Keratinocyte (primary cell): ENCODE data around the gene CBFA2T3. TPM values are rescaled to one million over a fixed set of nuclear protein-coding genes. Genes with fewer than 3 reads are reported as not detected.

Experiments
- DNase-seq: peaks from one replicate; pipeline ENCODE4 v3.0.0-alpha.2; 2011; ENCODE audit warnings: low read depth, missing footprints, low spot score
- FAIRE-seq: peaks from 2 replicates; lab custom pipeline; 2011; peaks lifted over from hg19 to GRCh38; lab: Jason Lieb, UNC
- H2AFZ ChIP-seq: 2 replicates; pipeline ENCODE4 v1.6.0; 2012; ENCODE audit warnings: low read length, control low read depth, inconsistent platforms; ENCODE audit not compliant: control insufficient read depth
- H3K27ac ChIP-seq: 2 replicates; pipeline ENCODE4 v1.5.1; 2011; ENCODE audit warnings: low read length; ENCODE audit not compliant: control insufficient read depth, insufficient read depth
- H3K27me3 ChIP-seq: 3 replicates; pipeline ENCODE4 v1.6.0; 2011; ENCODE audit warnings: low read length; ENCODE audit not compliant: control insufficient read depth, insufficient read depth; ENCODE audit errors: extremely low read depth
- H3K36me3 ChIP-seq, 2 experiments: 2 replicates in 1 of 2; 3 replicates in 1 of 2; pipeline ENCODE4 v1.5.1; 2011; ENCODE audit warnings: low read length in 2 of 2, mild to moderate bottlenecking in 1 of 2; ENCODE audit not compliant: control insufficient read depth in 2 of 2, insufficient read depth in 2 of 2; ENCODE audit errors: extremely low read depth in 1 of 2
- H3K4me1 ChIP-seq: 3 replicates; pipeline ENCODE4 v1.5.1; 2011; ENCODE audit warnings: low read length; ENCODE audit not compliant: control insufficient read depth, insufficient read depth; ENCODE audit errors: extremely low read depth
- H3K4me2 ChIP-seq: 3 replicates; pipeline ENCODE4 v1.6.0; 2011; ENCODE audit warnings: low read depth, low read length; ENCODE audit not compliant: control insufficient read depth, insufficient read depth; ENCODE audit errors: extremely low read depth
- H3K4me3 ChIP-seq, 3 experiments: fragments of 200-600 bp in 1 of 3; sonication (generic) in 1 of 3; 2 replicates in 2 of 3; 3 replicates in 1 of 3; pipeline ENCODE4 v1.5.1; 2011 to 2016; ENCODE audit warnings: low read length in 3 of 3, mild to moderate bottlenecking in 3 of 3, control low read depth in 2 of 3, inconsistent platforms in 1 of 3, low read depth in 1 of 3, mixed read lengths in 1 of 3, mixed run types in 1 of 3, moderate library complexity in 1 of 3; ENCODE audit not compliant: control insufficient read depth in 2 of 3, insufficient read depth in 2 of 3; ENCODE audit errors: extremely low read depth in 1 of 3
- H3K79me2 ChIP-seq: 2 replicates; pipeline ENCODE4 v1.6.0; 2012; ENCODE audit warnings: low read length; ENCODE audit not compliant: control insufficient read depth, insufficient read depth
- H3K9ac ChIP-seq: 3 replicates; pipeline ENCODE4 v1.6.0; 2011; ENCODE audit warnings: low read length; ENCODE audit not compliant: control insufficient read depth, insufficient read depth; ENCODE audit errors: extremely low read depth
- H3K9me1 ChIP-seq: 3 replicates; pipeline ENCODE4 v1.6.0; 2011; ENCODE audit warnings: low read length; ENCODE audit not compliant: control insufficient read depth, insufficient read depth; ENCODE audit errors: extremely low read depth
- H3K9me3 ChIP-seq: 2 replicates; pipeline ENCODE4 v1.5.1; 2012; ENCODE audit warnings: low read depth, low read length; ENCODE audit not compliant: control insufficient read depth
- H4K20me1 ChIP-seq: 3 replicates; pipeline ENCODE4 v1.6.0; 2011; ENCODE audit warnings: low read length; ENCODE audit not compliant: control insufficient read depth, insufficient read depth; ENCODE audit errors: extremely low read depth
- EZH2 ChIP-seq: IDR thresholded peaks from one replicate; pipeline ENCODE4 v1.6.1; 2012; ENCODE audit warnings: inconsistent platforms, mild to moderate bottlenecking, low read length, moderate library complexity
- dilution Hi-C: fragments of 300-500 bp; cut with MboI; formaldehyde crosslinking; loops from one replicate; pipeline ENCODE4 v1.7.0; 2020; ENCODE audit warnings: low sequenced_read_pairs; ENCODE audit not compliant: extremely low pct_ligation_motif_present
- polyA plus RNA-seq, 5 experiments: library from polyadenylated mRNA; depleted of rRNA in 3 of 5; stranded (reverse) in 3 of 5; stranded (forward) in 1 of 5; unstranded in 1 of 5; fragments of >200 nt; gene quantifications; 1 replicate in 1 of 5; 2 replicates in 3 of 5; 3 replicates in 1 of 5; pipeline versions ENCODE4 v1.2.1 to v1.2.3, GENCODE V29; 2011 to 2012; ENCODE audit warnings: missing spikeins in 2 of 5, low read depth in 1 of 5, low replicate concordance in 1 of 5
- TF ChIP-seq, protein P1 (sequence below), 3 experiments: IDR thresholded peaks in 1 of 3; conservative IDR thresholded peaks in 1 of 3; optimal IDR thresholded peaks in 1 of 3; 2 replicates in 2 of 3; 3 replicates in 1 of 3; pipeline versions ENCODE3 to v1.5.1; 2011; ENCODE audit warnings: low read length in 3 of 3, mild to moderate bottlenecking in 3 of 3, moderate library complexity in 2 of 3, control low read depth in 1 of 3, inconsistent platforms in 1 of 3; ENCODE audit not compliant: insufficient read depth in 2 of 3; ENCODE audit errors: extremely low read depth in 1 of 3

CBFA2T3 gene
- polyA plus RNA-seq, 1 donor (not counting 4 experiments of a cell fraction or from before 2014, with no cell fraction given): 0.08 TPM

DNA sequence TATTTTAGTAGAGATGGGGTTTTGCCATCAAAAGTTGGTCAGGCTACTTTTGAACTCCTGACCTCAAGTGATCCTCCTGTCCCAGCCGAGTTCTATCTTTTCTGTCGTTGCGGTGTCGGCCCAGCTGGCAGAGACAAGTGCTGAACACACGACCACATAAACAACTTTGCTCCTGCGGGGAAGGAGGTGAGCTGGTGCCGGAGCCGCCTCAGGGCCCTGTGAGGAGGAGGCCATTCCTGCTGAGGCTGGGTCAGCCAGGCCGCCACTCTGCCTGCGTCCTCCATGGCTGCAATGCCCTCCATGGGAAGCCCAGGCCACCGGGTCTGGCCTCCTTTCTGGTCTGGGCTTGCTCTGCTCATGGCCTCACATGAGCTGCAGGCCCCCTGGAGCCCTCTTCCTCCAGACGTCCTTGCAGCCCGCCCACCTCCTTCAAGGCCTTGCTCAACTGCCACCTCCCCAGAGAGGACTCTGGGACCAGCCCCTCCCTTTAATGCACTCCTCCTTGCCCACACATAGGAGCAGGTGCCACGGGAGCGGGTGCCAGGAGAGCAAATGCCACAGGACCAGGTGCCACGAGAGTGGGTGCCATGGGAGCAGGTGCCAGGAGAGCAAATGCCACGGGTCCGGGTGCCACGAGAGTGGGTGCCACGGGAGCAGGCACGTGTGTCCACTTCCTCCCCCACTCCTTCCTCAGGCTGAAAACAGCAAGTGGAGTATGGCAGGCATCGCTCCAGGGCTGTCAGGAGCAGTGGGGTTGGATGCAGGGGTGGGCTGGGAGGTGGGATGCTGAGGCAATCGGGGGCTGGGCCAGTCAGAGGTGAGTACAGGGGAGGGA lies 28.4 kb upstream of the CBFA2T3 start:
- Histone ChIP-seq H3K4me3 (no peak overlapping the region), H2AFZ (no peak overlapping the region), H3K36me3 (no peaks in the 10 kb centered on the region), H3K4me1 (no peaks in the 10 kb centered on the region), H3K79me2 (no peaks in the 10 kb centered on the region), H3K27me3 (peaks cover 18% of the 10 kb centered on the region), H3K9ac (no peak overlapping the region), H3K9me3 (no peaks in the 10 kb centered on the region), H4K20me1 (no peaks in the 10 kb centered on the region), H3K27ac (no peak overlapping the region), H3K4me2 (no peak overlapping the region), H3K9me1 (no peaks in the 10 kb centered on the region)
- no peak for TF ChIP-seq EZH2
- TF ChIP-seq, protein P1, sequence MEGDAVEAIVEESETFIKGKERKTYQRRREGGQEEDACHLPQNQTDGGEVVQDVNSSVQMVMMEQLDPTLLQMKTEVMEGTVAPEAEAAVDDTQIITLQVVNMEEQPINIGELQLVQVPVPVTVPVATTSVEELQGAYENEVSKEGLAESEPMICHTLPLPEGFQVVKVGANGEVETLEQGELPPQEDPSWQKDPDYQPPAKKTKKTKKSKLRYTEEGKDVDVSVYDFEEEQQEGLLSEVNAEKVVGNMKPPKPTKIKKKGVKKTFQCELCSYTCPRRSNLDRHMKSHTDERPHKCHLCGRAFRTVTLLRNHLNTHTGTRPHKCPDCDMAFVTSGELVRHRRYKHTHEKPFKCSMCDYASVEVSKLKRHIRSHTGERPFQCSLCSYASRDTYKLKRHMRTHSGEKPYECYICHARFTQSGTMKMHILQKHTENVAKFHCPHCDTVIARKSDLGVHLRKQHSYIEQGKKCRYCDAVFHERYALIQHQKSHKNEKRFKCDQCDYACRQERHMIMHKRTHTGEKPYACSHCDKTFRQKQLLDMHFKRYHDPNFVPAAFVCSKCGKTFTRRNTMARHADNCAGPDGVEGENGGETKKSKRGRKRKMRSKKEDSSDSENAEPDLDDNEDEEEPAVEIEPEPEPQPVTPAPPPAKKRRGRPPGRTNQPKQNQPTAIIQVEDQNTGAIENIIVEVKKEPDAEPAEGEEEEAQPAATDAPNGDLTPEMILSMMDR (optimal IDR thresholded peaks at IDR 0.05 in 1 of 3, IDR thresholded peaks at IDR 0.05 in 1 of 3, conservative IDR thresholded peaks at IDR 0.05 in 1 of 3; ENCODE audit: extremely low read depth in 1 of 3, insufficient read depth in 2 of 3, low read length in 3 of 3): no peak
- dilution Hi-C loops: no loop called here
- FAIRE-seq (no peak), DNase-seq (no peak)

DNA sequence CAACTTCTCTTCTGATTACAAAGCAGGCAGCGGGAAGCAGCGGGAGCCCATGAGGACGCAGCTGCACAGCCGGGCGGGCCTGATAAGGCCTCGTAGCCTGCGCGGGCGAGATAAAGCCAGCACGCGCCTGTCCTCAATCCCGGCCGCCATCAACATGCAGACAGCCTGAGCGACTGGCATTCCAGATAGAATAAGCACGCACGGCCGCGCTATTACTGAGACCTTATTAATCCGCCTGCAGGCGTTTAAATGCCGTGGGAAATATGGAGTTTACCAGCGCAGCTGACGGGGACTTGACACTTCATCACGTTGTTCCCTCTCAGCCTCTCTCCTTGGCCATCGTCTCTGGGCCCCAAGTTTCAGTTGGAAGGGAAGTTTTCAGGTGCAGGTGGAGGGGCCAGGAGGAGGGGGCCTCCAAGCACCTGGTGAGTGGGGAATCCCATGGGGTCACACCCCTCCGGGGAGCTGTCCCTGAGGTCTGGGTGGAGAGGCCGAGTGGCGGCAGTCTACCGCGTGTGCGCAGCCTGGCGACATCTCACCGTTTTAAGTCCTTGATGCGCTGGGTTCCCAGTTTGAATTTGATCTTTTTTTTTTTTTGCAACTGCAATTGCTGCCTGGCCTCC lies 27.3 kb upstream of the CBFA2T3 start:
- Histone ChIP-seq H3K27ac (no peak overlapping the region), H3K4me1 (no peaks in the 10 kb centered on the region), H3K27me3 (peaks cover 23% of the 10 kb centered on the region), H4K20me1 (no peaks in the 10 kb centered on the region), H3K4me3 (no peak overlapping the region), H3K4me2 (no peak overlapping the region), H3K79me2 (no peaks in the 10 kb centered on the region), H3K9ac (no peak overlapping the region), H3K9me3 (no peaks in the 10 kb centered on the region), H3K9me1 (no peaks in the 10 kb centered on the region), H2AFZ (no peak overlapping the region), H3K36me3 (no peaks in the 10 kb centered on the region)
- no peak for TF ChIP-seq EZH2
- TF ChIP-seq, protein P1 (optimal IDR thresholded peaks at IDR 0.05 in 1 of 3, IDR thresholded peaks at IDR 0.05 in 1 of 3, conservative IDR thresholded peaks at IDR 0.05 in 1 of 3; ENCODE audit: extremely low read depth in 1 of 3, insufficient read depth in 2 of 3, low read length in 3 of 3): no peak
- FAIRE-seq: no peak
- DNase-seq: no peak
- dilution Hi-C loops: no loop called here
